HK-2 (cell line): ENCODE data around the gene ATP1A2.
A peak's percentile ranks its signal among the peaks of the same experiment; 100 is the strongest.

Experiments
- DNase-seq: peaks from one replicate; pipeline ENCODE4 v3.0.0-alpha.2; 2018; ENCODE audit not compliant: unreplicated experiment

Gene ATP1A2

DNA sequence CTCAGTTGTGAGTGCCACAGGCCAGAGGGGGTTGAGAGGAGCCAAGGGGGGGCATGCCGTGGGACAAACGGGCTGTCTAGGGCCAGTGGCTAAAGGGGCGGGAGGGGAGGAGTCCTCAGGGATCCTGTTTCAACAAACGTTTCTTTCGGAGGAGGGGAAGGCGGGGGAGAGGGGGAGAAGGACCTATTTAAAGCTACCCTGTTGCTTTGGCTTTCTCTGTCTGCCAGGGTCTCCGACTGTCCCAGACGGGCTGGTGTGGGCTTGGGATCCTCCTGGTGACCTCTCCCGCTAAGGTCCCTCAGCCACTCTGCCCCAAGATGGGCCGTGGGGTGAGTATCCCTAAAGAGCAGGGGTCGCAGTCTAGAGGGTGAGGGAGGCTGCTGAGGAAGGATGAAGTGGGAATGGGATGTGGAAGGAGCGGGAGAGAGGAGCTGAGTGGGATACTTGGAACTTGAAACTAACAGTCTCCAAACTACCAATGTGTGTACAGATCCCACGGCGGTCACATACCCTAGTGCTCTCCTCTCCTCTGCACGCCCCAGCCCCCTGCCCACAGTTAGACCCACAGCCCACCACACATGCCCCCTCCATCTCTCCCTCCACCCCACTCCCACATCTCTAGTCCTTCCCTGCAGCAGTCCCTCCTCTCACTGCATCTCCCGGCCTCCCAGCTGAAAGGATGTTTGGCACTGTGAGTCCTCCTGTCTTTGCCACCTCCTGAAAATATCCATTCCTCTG is at the start of gene ATP1A2:
ATP1A2 (plus strand) TSS at position 215 of the 738 bp plus-strand sequence; CDS start at position 318, 103 bp downstream.
- DNase-seq, result no peak

DNA sequence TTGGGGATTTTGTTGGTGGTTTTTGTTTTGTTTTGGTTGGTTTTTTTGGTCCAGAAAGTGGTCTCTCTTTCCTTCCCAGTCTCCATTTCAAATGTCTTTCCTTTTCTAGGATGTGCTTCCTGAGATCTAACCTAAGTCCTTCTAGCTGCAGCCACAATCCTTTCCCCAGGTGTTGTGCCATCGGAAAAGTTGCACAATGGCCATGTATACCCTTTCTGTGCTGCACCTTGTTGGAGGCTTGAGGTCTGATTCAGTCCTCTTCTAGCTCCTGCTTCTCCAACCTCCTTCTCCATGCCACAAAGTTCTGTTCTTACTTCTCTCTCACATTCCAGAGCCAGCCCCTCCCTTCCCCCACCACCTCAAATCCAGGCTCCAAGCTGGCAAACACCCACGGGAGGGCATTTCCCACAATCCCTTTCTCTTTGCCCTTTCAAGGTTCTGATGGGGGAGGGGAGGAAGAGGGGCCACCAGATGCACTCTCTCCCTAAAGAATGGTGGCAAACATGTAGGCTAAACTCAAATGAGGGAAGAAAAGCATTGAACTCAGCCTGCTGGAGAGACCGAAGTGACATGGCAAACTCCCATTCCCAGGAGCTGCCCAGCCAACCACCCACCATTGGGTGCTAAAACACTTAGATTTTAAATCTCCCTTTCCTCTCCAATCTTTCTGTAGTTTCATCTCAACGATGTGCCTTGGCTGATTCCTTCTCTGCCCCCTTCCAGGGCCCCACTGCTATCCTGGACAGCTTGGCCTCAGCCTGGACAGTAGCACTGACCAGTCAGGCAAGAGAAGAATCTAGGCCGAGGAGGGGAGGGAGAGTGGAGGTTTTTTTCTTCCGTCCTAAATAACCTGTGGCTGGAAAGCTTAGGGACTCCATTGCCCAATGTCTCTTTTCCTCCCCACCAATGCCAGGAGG is 48.5 kb upstream of the ATP1A2 start:
- DNase-seq, result no peak

DNA sequence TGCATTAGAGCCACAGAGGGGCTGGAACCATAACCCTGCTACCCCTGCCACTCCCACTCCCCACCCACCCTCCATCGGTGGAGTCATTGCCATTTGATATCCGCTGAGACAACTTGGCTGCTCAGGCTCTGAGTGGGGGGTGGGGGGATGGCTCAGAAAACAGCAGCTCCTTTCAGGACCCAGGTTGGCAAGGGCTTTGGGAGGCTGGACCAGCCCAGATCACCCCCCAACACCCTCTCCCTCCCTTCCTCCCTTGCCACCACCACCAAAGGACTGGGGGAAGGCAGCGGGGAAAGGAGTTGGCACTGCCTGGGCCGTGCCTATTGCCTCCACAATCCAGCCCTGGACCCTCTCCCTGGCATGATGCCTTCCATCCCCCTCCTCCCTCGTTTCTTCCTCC is 47.3 kb upstream of the ATP1A2 start:
- no peak for DNase-seq

DNA sequence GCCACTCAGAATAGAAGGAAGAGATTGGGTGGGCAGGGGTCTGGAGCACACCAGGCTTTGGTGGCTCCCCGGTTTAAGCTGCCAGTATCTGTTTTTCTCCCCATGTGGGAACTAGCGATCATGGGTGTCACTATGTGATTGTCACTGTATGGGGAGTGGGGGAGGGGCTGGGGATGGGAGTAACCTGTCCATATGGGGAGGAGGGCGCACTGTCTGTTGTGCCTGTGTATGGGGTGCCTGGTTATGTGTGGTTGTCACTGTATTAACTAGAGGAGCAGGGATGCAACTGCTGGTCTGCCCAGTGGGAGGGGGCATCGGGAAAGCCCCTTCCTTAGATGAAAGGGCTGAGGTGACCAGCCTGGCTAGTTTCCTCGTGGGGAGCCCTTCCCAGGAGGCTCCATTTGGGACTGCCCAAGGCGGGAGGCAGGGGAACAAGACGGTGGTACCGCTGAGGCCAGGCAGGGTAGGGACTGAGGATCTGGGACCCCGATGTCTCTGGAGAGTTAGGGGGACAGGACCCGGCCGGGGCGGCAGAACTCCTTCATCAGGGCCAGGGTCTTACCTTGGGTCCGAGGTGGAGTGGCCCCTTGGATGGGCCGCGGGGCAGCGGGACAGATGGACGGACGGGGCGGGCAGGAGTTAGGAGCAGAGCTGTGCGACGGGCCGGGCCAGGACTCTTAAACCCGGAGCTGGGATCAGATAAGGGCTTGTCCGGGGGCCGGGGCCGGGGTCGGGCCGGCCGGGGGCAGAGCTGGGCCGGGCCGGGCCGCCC is 45.9 kb upstream of the ATP1A2 start, which contains the start of gene KCNJ10:
KCNJ10 (minus strand) TSS at position 701 of the 772 bp plus-strand sequence. CDS start 27,628 bp downstream, outside the sequence.
- no peak for DNase-seq

DNA sequence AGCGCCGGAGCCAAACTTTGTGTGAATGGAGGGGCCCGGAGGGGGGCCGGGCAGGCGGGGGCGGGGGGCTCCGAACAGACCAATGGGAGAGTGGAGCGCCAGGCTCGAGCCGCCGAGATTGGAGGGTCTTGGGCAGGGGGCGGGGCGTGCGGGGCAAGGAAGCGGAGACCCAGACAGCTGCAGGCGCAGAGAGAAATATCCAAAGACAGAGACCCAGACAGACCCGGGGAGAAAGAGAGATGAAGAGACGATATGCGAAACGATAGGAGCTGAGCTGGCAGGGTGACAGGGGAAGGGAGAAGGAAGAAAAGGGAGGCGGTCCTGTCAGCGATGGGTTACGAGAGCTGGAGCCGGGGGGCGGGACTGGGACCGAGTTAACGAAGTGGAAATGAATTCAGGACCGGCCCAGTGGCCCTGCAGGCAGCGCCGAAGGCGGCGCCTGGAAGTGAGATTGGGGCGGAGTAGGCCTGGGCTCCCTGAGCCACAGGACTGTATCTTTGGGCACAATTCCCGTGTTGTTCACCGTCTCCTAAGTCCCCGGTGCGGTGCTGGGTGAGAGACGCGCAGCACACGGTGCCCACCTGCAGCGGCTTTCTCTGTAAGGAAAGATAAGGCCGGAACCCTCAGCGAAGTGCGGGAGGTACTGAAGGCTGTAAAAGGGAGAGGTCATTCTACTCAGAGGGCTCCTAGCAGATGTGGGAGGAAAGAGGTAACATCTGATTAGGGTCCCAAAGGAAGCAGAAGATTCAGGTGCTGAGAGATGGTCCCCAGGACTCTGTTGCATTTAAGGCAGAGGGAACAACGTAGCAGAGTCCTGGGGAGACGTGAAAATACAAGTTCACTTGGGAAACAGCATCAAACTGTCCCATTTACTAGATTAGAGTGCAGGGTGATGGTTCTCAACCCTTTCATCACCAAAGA is 45.1 kb upstream of the ATP1A2 start:
- DNase-seq, result peak; percentile 9

DNA sequence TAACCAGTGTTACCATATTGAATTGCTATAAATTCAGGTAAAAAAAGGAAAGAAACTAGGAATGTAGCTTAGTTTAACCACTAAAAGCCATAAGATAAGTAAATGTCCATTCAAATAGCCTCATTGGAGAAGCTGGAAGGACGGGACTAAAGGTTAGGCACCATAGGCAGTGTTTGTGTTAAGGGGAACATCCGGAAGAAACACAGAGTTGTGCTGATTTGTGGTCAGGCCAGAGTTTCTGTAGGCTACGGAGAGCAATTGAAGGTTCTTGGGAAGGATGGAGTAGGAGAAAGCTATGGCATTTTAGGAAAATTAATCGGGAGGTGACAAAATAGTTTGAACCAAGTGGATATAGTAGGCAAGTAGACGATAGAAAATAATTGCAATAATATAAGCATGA is 44.3 kb upstream of the ATP1A2 start:
- DNase-seq, result no peak

DNA sequence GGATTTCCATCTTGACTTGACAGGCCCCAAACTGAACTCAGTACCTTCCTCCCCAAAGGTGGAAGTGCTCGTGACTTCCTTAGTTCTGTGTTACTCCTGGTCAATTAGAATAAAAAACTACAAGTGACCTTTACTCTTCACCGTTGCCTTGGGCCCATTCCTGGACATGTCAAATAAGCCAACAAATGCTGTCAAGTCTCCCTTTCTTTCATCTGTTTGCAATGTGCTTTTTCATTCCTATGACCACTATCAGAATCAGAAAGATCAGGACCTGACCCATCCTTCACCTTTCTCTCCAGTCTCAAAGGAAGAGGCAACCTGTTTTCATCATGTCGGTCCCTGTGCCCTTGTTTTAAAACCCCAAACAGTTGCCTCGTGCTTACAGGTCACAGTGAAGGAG is 40.7 kb upstream of the ATP1A2 start:
- no peak for DNase-seq

DNA sequence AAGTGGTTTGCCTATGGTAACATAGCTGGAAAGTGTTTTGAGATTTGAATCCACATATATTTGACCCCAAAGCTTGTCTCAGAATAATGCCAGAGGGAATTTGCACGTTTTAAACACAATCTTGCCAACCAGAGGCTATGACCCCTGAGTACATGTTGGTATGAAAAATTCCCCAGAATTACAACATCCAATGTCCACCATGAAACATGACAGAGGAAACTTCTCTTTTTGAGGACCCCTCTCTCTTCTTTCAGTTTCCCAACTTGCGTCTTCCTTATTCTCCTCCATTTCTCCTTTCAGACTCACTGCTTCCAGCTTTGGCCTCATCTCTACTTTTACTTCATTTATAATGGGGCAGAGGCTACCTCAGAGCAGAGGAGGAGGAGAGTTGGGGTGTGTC is 39.7 kb upstream of the ATP1A2 start:
- DNase-seq, result no peak

DNA sequence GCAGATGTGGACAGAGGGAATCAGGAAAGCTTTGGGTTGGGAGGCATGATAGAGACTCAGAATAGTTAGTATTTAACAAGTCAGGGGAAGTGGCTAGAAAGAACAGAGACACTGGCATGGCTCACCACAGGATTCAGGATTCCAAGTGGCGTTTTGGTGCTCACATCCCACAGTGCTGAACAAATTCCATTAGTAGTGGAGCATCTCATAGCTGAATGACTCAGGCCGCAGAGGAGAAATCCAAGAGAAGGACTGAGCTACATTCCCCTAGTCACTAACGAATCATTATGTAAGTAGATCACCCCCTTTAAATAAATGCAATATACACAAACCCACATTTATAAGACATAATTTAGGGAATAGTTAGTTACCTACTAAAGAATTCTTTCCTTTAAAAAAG is 39.3 kb upstream of the ATP1A2 start:
- DNase-seq, result no peak

DNA sequence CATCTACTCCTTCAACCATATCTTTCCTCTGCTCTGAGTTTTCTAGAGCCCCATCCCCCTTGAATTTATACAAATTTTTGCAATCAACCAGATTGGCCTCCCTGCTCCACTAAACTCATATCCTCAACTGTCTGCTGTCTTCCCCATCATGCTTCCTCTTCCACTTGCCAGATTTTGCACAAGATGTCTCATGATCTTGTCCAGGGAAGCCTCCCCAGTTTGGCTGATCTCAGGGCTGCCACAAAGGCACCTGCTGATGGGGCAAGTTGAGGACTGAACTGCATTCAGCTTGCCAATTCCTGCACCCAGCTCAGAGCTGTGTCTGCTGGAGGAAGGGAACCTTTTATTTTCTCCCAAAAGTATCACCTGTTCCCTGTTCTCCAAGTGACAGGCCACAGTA is 38.1 kb upstream of the ATP1A2 start:
- DNase-seq, result no peak

DNA sequence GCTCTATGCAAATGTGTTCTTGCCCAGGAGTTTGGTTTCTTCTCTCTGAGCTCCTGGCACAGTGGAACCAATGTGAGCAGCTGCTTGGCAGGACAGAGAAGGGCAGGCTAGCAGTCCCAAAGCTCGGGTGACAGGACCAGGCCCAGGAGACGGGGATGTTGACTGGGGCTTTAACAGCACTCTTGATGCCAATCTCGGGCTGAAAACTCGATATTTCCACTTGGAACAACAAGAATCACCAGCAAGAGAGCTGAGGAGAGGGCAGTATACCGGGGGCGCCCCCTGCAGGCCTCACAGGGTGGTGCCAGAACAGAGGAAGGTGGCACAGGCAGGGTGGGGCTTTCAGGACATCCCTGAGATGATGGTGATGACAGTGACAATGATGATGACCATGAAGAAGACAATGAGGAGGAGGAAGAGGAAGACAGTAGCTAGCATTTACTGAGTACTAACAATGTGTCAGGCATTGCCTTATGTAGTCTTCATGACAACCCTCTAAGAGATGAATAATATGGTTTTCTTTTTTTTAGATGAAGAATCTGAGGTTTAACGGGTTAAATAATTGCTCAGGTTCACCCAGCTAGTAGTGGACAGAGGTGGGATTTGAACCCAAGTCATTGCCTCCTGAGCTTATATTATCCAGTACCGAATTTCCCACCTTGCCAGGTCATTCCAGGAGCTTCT is 36.9 kb upstream of the ATP1A2 start:
- DNase-seq, result peak; percentile 58

DNA sequence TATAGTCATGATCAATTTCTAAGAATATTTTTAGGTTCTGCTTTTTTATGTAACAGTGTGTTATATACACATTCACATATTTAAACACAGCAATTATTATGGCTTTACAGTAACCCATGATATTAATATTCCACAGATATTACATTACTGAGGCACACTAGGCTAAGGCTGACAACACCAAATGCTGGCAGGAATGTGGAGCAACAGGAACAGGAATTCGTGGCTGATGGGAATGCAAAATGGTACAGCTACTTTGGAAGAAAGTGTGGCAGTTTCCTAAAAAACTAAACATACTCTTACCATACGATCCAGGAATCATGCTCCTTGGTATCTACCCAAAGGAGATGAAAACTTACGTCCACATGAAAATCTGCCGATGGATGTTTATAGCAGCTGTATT is 36.1 kb upstream of the ATP1A2 start:
- no peak for DNase-seq

DNA sequence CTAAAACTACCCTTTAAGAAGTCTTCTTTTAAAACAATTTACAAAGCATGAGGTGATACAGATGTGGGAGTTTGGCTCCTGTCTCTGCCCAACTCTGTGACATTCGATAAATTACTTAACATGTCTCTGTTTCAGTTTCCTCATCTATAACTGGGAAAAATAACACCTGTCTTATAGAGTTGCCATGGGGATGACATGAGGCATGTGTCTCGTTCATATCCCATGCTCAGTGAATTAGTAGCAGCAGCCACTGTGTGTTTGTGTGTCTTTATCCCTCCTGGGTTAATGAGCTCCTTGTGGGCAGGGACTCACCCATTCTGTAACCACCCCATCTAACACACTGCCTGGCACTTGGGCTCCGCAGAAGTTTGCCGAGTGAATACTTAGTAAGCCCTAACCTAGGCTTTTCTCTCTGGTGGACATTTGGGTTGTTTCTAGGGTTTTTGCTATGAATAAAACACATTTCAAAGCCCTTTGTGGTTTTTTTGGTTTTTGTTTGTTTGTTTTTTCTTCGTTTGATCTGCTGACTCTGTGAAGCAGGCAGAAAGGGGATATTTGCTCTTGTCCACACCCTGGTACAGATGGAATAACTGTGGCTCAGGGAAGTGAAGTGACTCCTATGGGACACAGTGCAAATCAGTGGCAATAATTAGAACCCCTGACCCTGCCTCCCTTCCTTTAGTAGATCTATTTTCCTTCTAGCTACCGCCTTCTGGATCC is 35.0 kb upstream of the ATP1A2 start:
- DNase-seq, result no peak

DNA sequence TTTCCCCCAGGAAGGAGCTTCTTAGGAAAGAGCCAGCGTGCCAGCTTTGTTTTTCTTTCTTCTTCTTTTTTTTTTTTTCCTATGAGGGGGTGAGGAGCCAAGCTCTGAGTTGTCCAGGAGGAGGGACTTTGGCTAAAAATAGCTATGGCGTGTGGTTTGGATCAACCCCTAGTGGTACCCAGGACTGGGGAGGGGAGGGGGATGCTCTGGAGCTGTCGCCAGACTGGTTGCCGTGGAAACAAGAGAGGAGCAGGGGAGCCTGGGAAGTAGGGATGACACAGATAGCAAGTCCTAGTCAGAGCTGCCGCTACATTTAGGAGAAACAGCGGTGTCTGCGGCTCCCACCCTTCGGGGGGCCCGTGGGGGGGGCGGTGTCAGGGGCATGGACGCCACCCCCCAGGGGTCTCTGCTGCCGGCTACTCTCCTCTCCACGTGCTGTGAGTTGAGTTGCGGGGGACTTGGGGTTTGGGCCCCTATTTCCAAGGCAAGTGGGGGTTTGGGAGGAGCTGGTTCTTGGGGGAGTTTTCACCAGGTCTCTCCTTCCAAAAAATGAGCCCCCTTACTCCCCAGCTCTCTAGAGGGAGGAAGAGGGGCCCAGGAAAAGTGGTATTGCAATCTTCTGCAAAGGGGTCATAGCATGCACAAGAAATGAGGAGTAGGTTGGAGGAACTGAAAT is 34.2 kb upstream of the ATP1A2 start, which contains the start of gene KCNJ9:
KCNJ9 (plus strand) TSS at position 278 of the 676 bp plus-strand sequence. CDS start 2,493 bp downstream, outside the sequence.
- no peak for DNase-seq

DNA sequence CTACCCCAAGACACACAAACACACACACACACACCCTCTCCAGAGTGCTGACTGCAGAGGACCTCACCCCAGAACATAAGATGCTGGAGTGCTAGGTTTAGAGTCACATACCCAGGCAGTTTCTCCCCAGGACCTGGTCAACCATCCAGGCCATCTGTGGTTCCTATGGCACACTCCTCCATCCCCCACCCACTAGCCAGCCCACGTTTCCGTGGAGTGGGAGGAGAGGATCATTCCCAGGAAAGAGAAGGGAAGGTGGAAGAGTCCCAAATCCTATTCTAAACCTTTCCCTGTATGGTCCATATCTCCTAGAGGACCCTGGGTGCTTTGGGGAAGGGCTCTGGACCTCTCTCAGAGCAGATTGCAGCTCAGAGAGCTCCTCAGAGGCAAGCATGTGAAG is 33.1 kb upstream of the ATP1A2 start:
- DNase-seq, result no peak

DNA sequence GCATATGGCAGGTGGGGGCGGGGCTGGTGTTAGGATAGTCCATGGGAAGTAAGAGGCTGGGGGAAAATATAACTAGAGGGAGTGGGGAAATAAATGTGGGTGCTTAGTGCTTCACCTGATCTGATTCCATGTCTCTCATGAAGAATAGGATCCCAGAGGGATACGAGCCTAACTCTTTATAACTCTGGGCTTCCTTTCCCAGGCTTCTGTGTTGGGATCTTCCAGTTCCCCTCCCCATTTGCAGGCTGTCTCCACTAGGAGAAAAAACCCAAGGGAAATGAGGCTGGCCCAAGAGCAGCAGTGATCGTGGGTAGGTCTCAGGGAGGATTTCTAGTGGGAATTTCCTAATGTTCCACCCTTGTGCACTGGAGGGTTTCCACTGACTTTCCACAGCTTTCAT is 32.6 kb upstream of the ATP1A2 start:
- DNase-seq, result no peak

DNA sequence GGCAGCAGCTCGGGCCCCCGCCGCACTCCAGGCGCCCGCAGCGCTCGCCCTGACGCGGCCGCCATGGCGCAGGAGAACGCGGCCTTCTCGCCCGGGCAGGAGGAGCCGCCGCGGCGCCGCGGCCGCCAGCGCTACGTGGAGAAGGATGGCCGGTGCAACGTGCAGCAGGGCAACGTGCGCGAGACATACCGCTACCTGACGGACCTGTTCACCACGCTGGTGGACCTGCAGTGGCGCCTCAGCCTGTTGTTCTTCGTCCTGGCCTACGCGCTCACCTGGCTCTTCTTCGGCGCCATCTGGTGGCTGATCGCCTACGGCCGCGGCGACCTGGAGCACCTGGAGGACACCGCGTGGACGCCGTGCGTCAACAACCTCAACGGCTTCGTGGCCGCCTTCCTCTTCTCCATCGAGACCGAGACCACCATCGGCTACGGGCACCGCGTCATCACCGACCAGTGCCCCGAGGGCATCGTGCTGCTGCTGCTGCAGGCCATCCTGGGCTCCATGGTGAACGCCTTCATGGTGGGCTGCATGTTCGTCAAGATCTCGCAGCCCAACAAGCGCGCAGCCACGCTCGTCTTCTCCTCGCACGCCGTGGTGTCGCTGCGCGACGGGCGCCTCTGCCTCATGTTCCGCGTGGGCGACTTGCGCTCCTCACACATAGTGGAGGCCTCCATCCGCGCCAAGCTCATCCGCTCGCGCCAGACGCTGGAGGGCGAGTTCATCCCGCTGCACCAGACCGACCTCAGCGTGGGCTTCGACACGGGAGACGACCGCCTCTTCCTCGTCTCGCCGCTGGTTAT is 31.4 kb upstream of the ATP1A2 start:
- no peak for DNase-seq

DNA sequence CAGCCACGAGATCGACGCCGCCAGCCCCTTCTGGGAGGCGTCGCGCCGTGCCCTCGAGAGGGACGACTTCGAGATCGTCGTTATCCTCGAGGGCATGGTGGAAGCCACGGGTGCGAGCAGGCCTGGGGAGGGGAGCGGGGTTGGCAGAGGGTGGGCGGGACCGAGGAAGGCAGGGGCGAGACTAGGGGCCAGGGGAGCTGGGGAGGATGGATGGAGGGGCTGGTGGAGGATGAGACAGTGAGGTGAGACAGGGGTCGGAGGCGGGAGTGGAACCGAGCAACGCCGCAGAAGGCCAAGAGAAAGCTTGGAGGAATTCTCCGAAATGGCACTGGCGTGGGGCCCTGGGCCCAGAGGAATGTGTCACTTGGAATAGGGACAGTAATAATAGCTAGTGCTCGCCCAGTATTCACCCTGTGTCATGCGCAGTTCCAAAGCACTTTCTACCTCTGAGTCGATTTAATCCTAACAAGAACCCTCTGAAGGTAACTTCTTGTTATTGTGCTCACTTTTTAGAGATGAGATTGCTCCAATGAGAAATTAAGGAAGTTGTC is 30.7 kb upstream of the ATP1A2 start:
- no peak for DNase-seq
